Endothelial cell of umbilical vein (primary cell): ENCODE data around the gene STMN3. TPM values are rescaled to one million over a fixed set of nuclear protein-coding genes. Genes with fewer than 3 reads are reported as not detected.

Experiments
- BruUV-seq: library from RNA; stranded (reverse); fragments of 400-500 nt; replicated peaks from 2 replicates; lab custom pipeline; 2021; lab: Mats Ljungman, UMichigan
- CTCF ChIA-PET: fragments of 300-600, 350-600 bp; sonication (Branson Sonifier 250); formaldehyde crosslinking; loops from one replicate; lab custom pipeline; 2021; ENCODE audit warnings: antibody characterized with exemption, inconsistent platforms; lab: Charles Lee
- POLR2A ChIA-PET: fragments of 300-600, 350-600 bp; sonication (Branson Sonifier 250); formaldehyde crosslinking; loops from one replicate; lab custom pipeline; 2021; ENCODE audit warnings: antibody characterized with exemption, inconsistent platforms; lab: Charles Lee
- DNase-seq: peaks from one replicate; pipeline ENCODE4 v3.0.0-alpha.2; 2011; ENCODE audit warnings: low read depth, low spot score
- FAIRE-seq: peaks from 2 replicates; lab custom pipeline; 2011; peaks lifted over from hg19 to GRCh38; lab: Jason Lieb, UNC
- H2AFZ ChIP-seq: 2 replicates; pipeline ENCODE4 v1.6.0; 2012; ENCODE audit warnings: low read depth, low read length, control low read depth, inconsistent platforms
- H3K27ac ChIP-seq: 2 replicates; pipeline ENCODE4 v1.5.1; 2011; ENCODE audit warnings: low read depth, mild to moderate bottlenecking, control low read depth, low read length, moderate library complexity; ENCODE audit not compliant: insufficient read depth
- H3K27me3 ChIP-seq, 2 experiments: 2 replicates each; pipeline versions ENCODE4 v1.6.0 to v1.6.1; 2011; ENCODE audit warnings: low read length in 2 of 2, mixed read lengths in 1 of 2; ENCODE audit not compliant: control insufficient read depth in 2 of 2, insufficient read depth in 2 of 2
- H3K36me3 ChIP-seq, 2 experiments: 2 replicates in 1 of 2; 3 replicates in 1 of 2; pipeline ENCODE4 v1.5.1; 2011; ENCODE audit warnings: low read length in 2 of 2, mild to moderate bottlenecking in 1 of 2, moderate library complexity in 1 of 2; ENCODE audit not compliant: control insufficient read depth in 2 of 2, insufficient read depth in 2 of 2; ENCODE audit errors: extremely low read depth in 1 of 2
- H3K4me1 ChIP-seq: 3 replicates; pipeline ENCODE4 v1.5.1; 2011; ENCODE audit warnings: mild to moderate bottlenecking, low read length; ENCODE audit not compliant: control insufficient read depth, insufficient read depth; ENCODE audit errors: extremely low read depth
- H3K4me2 ChIP-seq: 2 replicates; pipeline ENCODE4 v1.6.1; 2011; ENCODE audit warnings: low read length, control low read depth, mixed read lengths; ENCODE audit not compliant: insufficient read depth
- H3K4me3 ChIP-seq, 3 experiments: fragments of 200-600 bp in 1 of 3; sonication (generic), shearing (Covaris generic) in 1 of 3; replicated peaks in 1 of 3; 2 replicates each; pipeline ENCODE4 v1.5.1; 2011 to 2016; ENCODE audit warnings: control low read depth in 3 of 3, low read length in 3 of 3, mild to moderate bottlenecking in 2 of 3, inconsistent platforms in 1 of 3, low read depth in 1 of 3, moderate library complexity in 1 of 3; ENCODE audit not compliant: insufficient read depth in 1 of 3
- H3K79me2 ChIP-seq: 2 replicates; pipeline ENCODE4 v1.6.0; 2012; ENCODE audit warnings: low read length, inconsistent platforms; ENCODE audit not compliant: control insufficient read depth, insufficient read depth
- H3K9ac ChIP-seq: replicated peaks from 2 replicates; pipeline ENCODE3; 2011; ENCODE audit warnings: low read length, control low read depth; ENCODE audit not compliant: insufficient read depth; ENCODE audit errors: extremely low read depth
- H3K9me1 ChIP-seq: replicated peaks from 3 replicates; pipeline ENCODE4 v1.6.0; 2011; ENCODE audit warnings: mild to moderate bottlenecking, low read length; ENCODE audit not compliant: control insufficient read depth, insufficient read depth; ENCODE audit errors: extremely low read depth
- H3K9me3 ChIP-seq: replicated peaks from 2 replicates; pipeline ENCODE4 v1.5.1; 2012; ENCODE audit warnings: low read length, inconsistent platforms; ENCODE audit not compliant: control insufficient read depth, insufficient read depth
- H4K20me1 ChIP-seq: replicated peaks from 2 replicates; pipeline ENCODE3; 2011; ENCODE audit warnings: mild to moderate bottlenecking, low read length; ENCODE audit not compliant: control insufficient read depth, insufficient read depth; ENCODE audit errors: extremely low read depth
- CTCF ChIP-seq, 2 donors: IDR thresholded peaks; 1 replicate in 1 of 2; 2 replicates in 1 of 2; pipeline ENCODE4 v1.5.1; 2011; ENCODE audit warnings: low read length in 2 of 2, mild to moderate bottlenecking in 2 of 2, moderate library complexity in 2 of 2, control low read depth in 1 of 2, inconsistent platforms in 1 of 2, low read depth in 1 of 2; ENCODE audit not compliant: insufficient read depth in 1 of 2; ENCODE audit errors: extremely low read depth in 1 of 2
- EZH2 ChIP-seq: IDR thresholded peaks from 2 replicates; pipeline ENCODE4 v1.6.1; 2012; ENCODE audit warnings: borderline replicate concordance, low read depth, mild to moderate bottlenecking, moderate library complexity, low read length, inconsistent platforms; ENCODE audit not compliant: severe bottlenecking
- FOS ChIP-seq: IDR thresholded peaks from 2 replicates; pipeline ENCODE4 v1.6.1; 2011; ENCODE audit warnings: mild to moderate bottlenecking, low read length, moderate library complexity, borderline replicate concordance; ENCODE audit not compliant: insufficient read depth
- GATA2 ChIP-seq: IDR thresholded peaks from 2 replicates; pipeline ENCODE4 v1.7.0; 2011; ENCODE audit warnings: low read depth, mild to moderate bottlenecking, moderate library complexity, mixed read lengths, low read length; ENCODE audit not compliant: insufficient read length, insufficient read depth
- JUN ChIP-seq: IDR thresholded peaks from 2 replicates; pipeline ENCODE4 v1.6.1; 2011; ENCODE audit warnings: borderline replicate concordance, low read depth; ENCODE audit not compliant: insufficient read length, insufficient read depth
- MYC ChIP-seq: IDR thresholded peaks from one replicate; pipeline ENCODE4 v1.6.1; 2011; ENCODE audit warnings: mild to moderate bottlenecking, low read depth, low read length
- POLR2A ChIP-seq: IDR thresholded peaks from 2 replicates; pipeline ENCODE4 v1.6.1; 2012; ENCODE audit warnings: low read depth, mild to moderate bottlenecking, control low read depth, low read length
- POLR2AphosphoS5 ChIP-seq: IDR thresholded peaks from 2 replicates; pipeline ENCODE4 v1.6.1; 2012; ENCODE audit warnings: low read depth, mild to moderate bottlenecking, control low read depth, low read length, moderate library complexity; ENCODE audit not compliant: insufficient read depth
- dilution Hi-C: fragments of 300-500 bp; cut with MboI; formaldehyde crosslinking; loops from one replicate; pipeline ENCODE4 v1.15.0; 2019; ENCODE audit warnings: low sequenced_read_pairs; ENCODE audit not compliant: extremely low pct_ligation_motif_present
- intact Hi-C: fragments of 100-400 bp; cut with micrococcal nuclease; formaldehyde crosslinking; loops from one replicate; pipeline ENCODE4 v1.10.0; 2022
- polyA plus RNA-seq, 4 experiments: library from polyadenylated mRNA; depleted of rRNA in 3 of 4; stranded (reverse) in 3 of 4; unstranded in 1 of 4; fragments of >200 nt; gene quantifications; 2 replicates each; pipeline versions ENCODE4 v1.2.1 to v1.2.3, GENCODE V29; 2011 to 2012; ENCODE audit warnings: missing spikeins in 1 of 4
- total RNA-seq: library from RNA; stranded (reverse); gene quantifications from 2 replicates; pipeline ENCODE4 v1.2.3, GENCODE V29; 2021
- TF ChIP-seq, protein P1 (sequence below): IDR thresholded peaks from 2 replicates; pipeline ENCODE4 v1.6.1; 2011; ENCODE audit not compliant: insufficient read depth, insufficient read length

Gene STMN3
- total and polyA plus RNA-seq, 2 donors (not counting 3 experiments of a cell fraction or from before 2014, with no cell fraction given), result 1.7 to 4.7 TPM

DNA sequence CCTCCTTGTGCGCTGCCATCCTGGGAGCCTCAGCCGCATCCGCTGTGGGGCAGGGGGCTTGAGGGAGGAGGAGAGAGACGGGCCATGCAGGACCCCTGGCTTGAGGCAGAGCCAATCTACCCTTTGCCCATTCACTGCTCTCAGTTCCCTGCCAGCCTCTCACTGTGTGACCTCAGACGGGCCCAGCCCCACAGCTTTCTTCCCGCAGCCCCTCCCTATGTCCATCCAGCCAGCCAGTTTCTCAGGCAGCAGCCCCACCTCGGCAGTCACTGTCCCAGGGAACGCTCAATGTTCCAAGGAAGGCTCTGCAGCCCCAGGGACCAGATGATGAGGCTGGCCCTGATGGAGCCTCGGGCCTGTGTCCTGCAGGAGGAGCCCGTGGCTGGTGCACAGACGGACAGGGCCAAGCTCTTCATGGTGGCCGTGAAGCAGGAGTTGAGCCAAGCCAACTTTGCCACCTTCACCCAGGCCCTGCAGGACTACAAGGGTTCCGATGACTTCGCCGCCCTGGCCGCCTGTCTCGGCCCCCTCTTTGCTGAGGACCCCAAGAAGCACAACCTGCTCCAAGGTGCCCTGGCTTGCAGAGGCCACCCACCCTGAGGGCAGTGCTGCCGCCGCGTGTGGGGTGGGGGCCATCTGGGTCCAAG lies 39.3 kb upstream of the STMN3 start:
- BruUV-seq, result no TSS peak
- no peaks in the 10 kb centered on the region for H3K79me2 ChIP-seq
- dilution Hi-C loops, result no loop called here
- no peak overlapping the region for H3K4me2 ChIP-seq
- H3K4me3 ChIP-seq, result no peak overlapping the region
- H3K27me3 ChIP-seq, result no peaks in the 10 kb centered on the region
- ChIA-PET POLR2A (no interaction called here), CTCF (interaction anchor here (1.4 to 1.5 kb wide), 2 partner anchors 10 to 51 kb away, joined by 3 to 4 read pairs; no protein-coding TSS in a partner anchor)
- FAIRE-seq (no peak), DNase-seq (no peak)
- H3K4me1 ChIP-seq, result peaks cover 25% of the 10 kb centered on the region
- H3K9ac ChIP-seq, result no peak overlapping the region
- H3K36me3 ChIP-seq, result no peaks in the 10 kb centered on the region
- H2AFZ ChIP-seq, result no peak overlapping the region
- no peaks in the 10 kb centered on the region for H3K9me1 ChIP-seq
- intact Hi-C loops, result no loop called here
- no peaks in the 10 kb centered on the region for H4K20me1 ChIP-seq
- H3K27ac ChIP-seq, result no peak overlapping the region
- no peak for TF ChIP-seq GATA2
- TF ChIP-seq, protein P1, sequence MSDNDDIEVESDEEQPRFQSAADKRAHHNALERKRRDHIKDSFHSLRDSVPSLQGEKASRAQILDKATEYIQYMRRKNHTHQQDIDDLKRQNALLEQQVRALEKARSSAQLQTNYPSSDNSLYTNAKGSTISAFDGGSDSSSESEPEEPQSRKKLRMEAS, result no peak
- TF ChIP-seq POLR2A, result no peak
- no peak for TF ChIP-seq CTCF (IDR thresholded peaks at IDR 0.05; ENCODE audit: extremely low read depth in 1 of 2, insufficient read depth in 1 of 2, low read depth in 1 of 2, low read length in 2 of 2)
- TF ChIP-seq MYC, result no peak
- TF ChIP-seq FOS, result no peak
- TF ChIP-seq EZH2, result no peak
- no peak for TF ChIP-seq POLR2AphosphoS5
- no peak for TF ChIP-seq JUN
- no peaks in the 10 kb centered on the region for H3K9me3 ChIP-seq
